ENCODE measurements around the gene MAML2. TPM values are rescaled to one million over a fixed set of nuclear protein-coding genes. Genes with fewer than 3 reads are reported as not detected.
A peak's percentile ranks its signal among the peaks of the same experiment; 100 is the strongest.

MAML2 gene
- total and polyA plus RNA-seq, 2 experiments from 2014 or later: 2.0 to 7.1 TPM

- TF ChIP-seq REST (IDR thresholded peaks at IDR 0.05; ENCODE audit: unreplicated experiment) (no peak), STAT1 (IDR thresholded peaks at IDR 0.05; ENCODE audit: unreplicated experiment) (no peak), JUNB (IDR thresholded peaks at IDR 0.05; ENCODE audit: unreplicated experiment) (no peak), ZNF331 (CRISPR knock-in tag; IDR thresholded peaks at IDR 0.05; ENCODE audit: low read depth) (no peak)
These were observed 24.6 kb downstream of the MAML2 start (continued) for GRCh38 chr11:96318399-96318798.

DNA sequence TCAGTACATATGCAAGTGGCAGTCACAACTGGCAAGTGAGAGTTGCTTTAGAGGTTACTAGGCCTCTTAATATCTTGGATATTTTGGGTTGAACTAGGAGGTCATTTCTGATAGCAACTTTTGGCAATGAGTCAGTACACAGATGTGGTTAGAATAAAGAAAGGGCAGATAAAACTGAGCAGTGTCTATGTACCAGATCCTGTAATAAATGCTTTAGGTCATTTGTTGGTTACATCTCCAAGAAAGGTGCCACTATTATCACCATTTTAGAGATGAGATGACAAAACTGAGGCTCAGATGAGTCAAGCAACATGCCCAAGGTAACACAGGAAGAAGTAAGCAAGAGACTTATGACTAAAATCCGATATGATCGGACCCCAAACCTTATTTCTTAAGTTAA lies 25.0 kb downstream of the MAML2 start:
- no peaks in the 10 kb centered on the region for H3K27me3 Mint-ChIP-seq (ENCODE audit: insufficient read depth, low read depth, poor library complexity)
- H3K4me1 Mint-ChIP-seq: peaks cover 51% of the 10 kb centered on the region
- H3K36me3 Mint-ChIP-seq (ENCODE audit: low read depth): no peaks in the 10 kb centered on the region; the same call in 2 of the 3 replicates
- no peaks in the 10 kb centered on the region for H3K9me3 Mint-ChIP-seq
- Histone ChIP-seq H3K27me3 (ENCODE audit: insufficient read depth) (no peaks in the 10 kb centered on the region), H3K4me2 (peak overlapping the region; percentile 19), H2AFZ (no peak overlapping the region), H3K79me2 (replicated peaks; ENCODE audit: insufficient read depth) (peaks cover 34% of the 10 kb centered on the region), H3K9me2 (ENCODE audit: insufficient read depth) (peaks cover 5% of the 10 kb centered on the region; the same call in 1 of the 2 replicates), H3K36me3 (ENCODE audit: insufficient read depth) (no peaks in the 10 kb centered on the region), H3K4me3 (no peak overlapping the region), H3K27ac (ENCODE audit: low read depth) (0 out of 2 replicates have a peak overlapping the region, but pooled peaks have one; percentile 17), H3F3A (replicated peaks; ENCODE audit: low read depth) (no peaks in the 10 kb centered on the region), H3K4me1 (ENCODE audit: insufficient read depth) (peaks cover 44% of the 10 kb centered on the region), H4K20me1 (replicated peaks; ENCODE audit: insufficient read depth) (no peaks in the 10 kb centered on the region)
- H3K4me3 Mint-ChIP-seq: no peak overlapping the region
- ATAC-seq: no peak
- no peak for DNase-seq (ENCODE audit: low spot score)
- H3K27ac Mint-ChIP-seq: no peak overlapping the region
- TF ChIP-seq EZH2phosphoT487 (IDR thresholded peaks at IDR 0.05; ENCODE audit: unreplicated experiment) (no peak), ZNF114 (CRISPR knock-in tag; IDR thresholded peaks at IDR 0.05) (no peak), POLR2AphosphoS5 (IDR thresholded peaks at IDR 0.05; ENCODE audit: low read depth) (no peak), STAT1 (IDR thresholded peaks at IDR 0.05; ENCODE audit: unreplicated experiment) (no peak), CTCF (conservative IDR thresholded peaks at IDR 0.05; ENCODE audit: low read depth in 2 of 2) (no peak), REST (IDR thresholded peaks at IDR 0.05; ENCODE audit: unreplicated experiment) (no peak), ZNF331 (CRISPR knock-in tag; IDR thresholded peaks at IDR 0.05; ENCODE audit: low read depth) (no peak), NANOG (IDR thresholded peaks at IDR 0.05; ENCODE audit: borderline replicate concordance) (no peak)
- TF ChIP-seq, protein P1, sequence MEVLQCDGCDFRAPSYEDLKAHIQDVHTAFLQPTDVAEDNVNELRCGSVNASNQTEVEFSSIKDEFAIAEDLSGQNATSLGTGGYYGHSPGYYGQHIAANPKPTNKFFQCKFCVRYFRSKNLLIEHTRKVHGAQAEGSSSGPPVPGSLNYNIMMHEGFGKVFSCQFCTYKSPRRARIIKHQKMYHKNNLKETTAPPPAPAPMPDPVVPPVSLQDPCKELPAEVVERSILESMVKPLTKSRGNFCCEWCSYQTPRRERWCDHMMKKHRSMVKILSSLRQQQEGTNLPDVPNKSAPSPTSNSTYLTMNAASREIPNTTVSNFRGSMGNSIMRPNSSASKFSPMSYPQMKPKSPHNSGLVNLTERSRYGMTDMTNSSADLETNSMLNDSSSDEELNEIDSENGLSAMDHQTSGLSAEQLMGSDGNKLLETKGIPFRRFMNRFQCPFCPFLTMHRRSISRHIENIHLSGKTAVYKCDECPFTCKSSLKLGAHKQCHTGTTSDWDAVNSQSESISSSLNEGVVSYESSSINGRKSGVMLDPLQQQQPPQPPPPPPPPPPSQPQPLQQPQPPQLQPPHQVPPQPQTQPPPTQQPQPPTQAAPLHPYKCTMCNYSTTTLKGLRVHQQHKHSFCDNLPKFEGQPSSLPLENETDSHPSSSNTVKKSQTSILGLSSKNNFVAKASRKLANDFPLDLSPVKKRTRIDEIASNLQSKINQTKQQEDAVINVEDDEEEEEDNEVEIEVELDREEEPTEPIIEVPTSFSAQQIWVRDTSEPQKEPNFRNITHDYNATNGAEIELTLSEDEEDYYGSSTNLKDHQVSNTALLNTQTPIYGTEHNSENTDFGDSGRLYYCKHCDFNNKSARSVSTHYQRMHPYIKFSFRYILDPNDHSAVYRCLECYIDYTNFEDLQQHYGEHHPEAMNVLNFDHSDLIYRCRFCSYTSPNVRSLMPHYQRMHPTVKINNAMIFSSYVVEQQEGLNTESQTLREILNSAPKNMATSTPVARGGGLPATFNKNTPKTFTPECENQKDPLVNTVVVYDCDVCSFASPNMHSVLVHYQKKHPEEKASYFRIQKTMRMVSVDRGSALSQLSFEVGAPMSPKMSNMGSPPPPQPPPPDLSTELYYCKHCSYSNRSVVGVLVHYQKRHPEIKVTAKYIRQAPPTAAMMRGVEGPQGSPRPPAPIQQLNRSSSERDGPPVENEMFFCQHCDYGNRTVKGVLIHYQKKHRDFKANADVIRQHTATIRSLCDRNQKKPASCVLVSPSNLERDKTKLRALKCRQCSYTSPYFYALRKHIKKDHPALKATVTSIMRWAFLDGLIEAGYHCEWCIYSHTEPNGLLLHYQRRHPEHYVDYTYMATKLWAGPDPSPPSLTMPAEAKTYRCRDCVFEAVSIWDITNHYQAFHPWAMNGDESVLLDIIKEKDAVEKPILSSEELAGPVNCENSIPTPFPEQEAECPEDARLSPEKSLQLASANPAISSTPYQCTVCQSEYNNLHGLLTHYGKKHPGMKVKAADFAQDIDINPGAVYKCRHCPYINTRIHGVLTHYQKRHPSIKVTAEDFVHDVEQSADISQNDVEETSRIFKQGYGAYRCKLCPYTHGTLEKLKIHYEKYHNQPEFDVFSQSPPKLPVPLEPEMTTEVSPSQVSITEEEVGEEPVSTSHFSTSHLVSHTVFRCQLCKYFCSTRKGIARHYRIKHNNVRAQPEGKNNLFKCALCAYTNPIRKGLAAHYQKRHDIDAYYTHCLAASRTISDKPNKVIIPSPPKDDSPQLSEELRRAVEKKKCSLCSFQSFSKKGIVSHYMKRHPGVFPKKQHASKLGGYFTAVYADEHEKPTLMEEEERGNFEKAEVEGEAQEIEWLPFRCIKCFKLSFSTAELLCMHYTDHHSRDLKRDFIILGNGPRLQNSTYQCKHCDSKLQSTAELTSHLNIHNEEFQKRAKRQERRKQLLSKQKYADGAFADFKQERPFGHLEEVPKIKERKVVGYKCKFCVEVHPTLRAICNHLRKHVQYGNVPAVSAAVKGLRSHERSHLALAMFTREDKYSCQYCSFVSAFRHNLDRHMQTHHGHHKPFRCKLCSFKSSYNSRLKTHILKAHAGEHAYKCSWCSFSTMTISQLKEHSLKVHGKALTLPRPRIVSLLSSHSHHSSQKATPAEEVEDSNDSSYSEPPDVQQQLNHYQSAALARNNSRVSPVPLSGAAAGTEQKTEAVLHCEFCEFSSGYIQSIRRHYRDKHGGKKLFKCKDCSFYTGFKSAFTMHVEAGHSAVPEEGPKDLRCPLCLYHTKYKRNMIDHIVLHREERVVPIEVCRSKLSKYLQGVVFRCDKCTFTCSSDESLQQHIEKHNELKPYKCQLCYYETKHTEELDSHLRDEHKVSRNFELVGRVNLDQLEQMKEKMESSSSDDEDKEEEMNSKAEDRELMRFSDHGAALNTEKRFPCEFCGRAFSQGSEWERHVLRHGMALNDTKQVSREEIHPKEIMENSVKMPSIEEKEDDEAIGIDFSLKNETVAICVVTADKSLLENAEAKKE (CRISPR knock-in tag; IDR thresholded peaks at IDR 0.05): no peak

Measured in GM23338 (cell line).